DND-41 (cell line): ENCODE results near the gene HDAC4.

ENCODE experiments used
- ATAC-seq: fragments of 200-7000 bp; cut with Tn5 transposase; 3 replicates; pipeline ENCODE4 v1.9.1; 2021; ENCODE audit warnings: low read depth; ENCODE audit not compliant: insufficient read depth
- DNase-seq: peaks from one replicate; pipeline ENCODE4 v3.0.0-alpha.2; 2020
- H2AFZ ChIP-seq: 2 replicates; pipeline ENCODE4 v1.6.0; 2012; ENCODE audit warnings: low read depth, low read length
- H3K27ac ChIP-seq: 2 replicates; pipeline ENCODE4 v1.5.1; 2012; ENCODE audit warnings: low read length, inconsistent platforms
- H3K27me3 ChIP-seq: fragments of 200-600 bp; sonication (generic); 2 replicates; pipeline ENCODE4 v1.6.0; 2012; ENCODE audit warnings: low read length, mild to moderate bottlenecking, inconsistent platforms; ENCODE audit not compliant: insufficient read depth, poor library complexity
- H3K36me3 ChIP-seq: 2 replicates; pipeline ENCODE4 v1.5.1; 2012; ENCODE audit warnings: low read length, inconsistent platforms; ENCODE audit not compliant: insufficient read depth
- H3K4me1 ChIP-seq: 2 replicates; pipeline ENCODE4 v1.5.1; 2012; ENCODE audit warnings: mild to moderate bottlenecking, low read length; ENCODE audit not compliant: insufficient read depth
- H3K4me2 ChIP-seq: 2 replicates; pipeline ENCODE4 v1.6.0; 2012; ENCODE audit warnings: mild to moderate bottlenecking, moderate library complexity, low read length, inconsistent platforms; ENCODE audit not compliant: insufficient read depth
- H3K4me3 ChIP-seq, 2 experiments: fragments of 200-600 bp in 1 of 2; shearing (Covaris generic) in 1 of 2; 2 replicates each; pipeline ENCODE4 v1.5.1; 2012 to 2016; ENCODE audit warnings: inconsistent platforms in 2 of 2, low read length in 2 of 2, mild to moderate bottlenecking in 2 of 2, low read depth in 1 of 2, moderate library complexity in 1 of 2
- H3K79me2 ChIP-seq: 2 replicates; pipeline ENCODE4 v1.6.0; 2012; ENCODE audit warnings: low read length, inconsistent platforms; ENCODE audit not compliant: insufficient read depth
- H3K9ac ChIP-seq: 2 replicates; pipeline ENCODE4 v1.6.0; 2012; ENCODE audit warnings: low read depth, mild to moderate bottlenecking, inconsistent platforms, low read length, moderate library complexity
- H3K9me3 ChIP-seq: 2 replicates; pipeline ENCODE4 v1.5.1; 2012; ENCODE audit warnings: low read length, moderate library complexity, mild to moderate bottlenecking, inconsistent platforms; ENCODE audit not compliant: insufficient read depth, severe bottlenecking
- H4K20me1 ChIP-seq: 2 replicates; pipeline ENCODE4 v1.6.0; 2012; ENCODE audit warnings: low read length; ENCODE audit not compliant: insufficient read depth
- CTCF ChIP-seq: IDR thresholded peaks from 2 replicates; pipeline ENCODE4 v1.5.1; 2012; ENCODE audit warnings: borderline replicate concordance, low read length, moderate library complexity, mild to moderate bottlenecking; ENCODE audit not compliant: poor library complexity, severe bottlenecking; ENCODE audit errors: extremely low read depth
- EZH2 ChIP-seq: IDR thresholded peaks from 3 replicates; pipeline ENCODE4 v1.6.1; 2012; ENCODE audit warnings: borderline replicate concordance, low read depth, mild to moderate bottlenecking, moderate library complexity, low read length, inconsistent platforms; ENCODE audit not compliant: severe bottlenecking

The HDAC4 gene

DNA sequence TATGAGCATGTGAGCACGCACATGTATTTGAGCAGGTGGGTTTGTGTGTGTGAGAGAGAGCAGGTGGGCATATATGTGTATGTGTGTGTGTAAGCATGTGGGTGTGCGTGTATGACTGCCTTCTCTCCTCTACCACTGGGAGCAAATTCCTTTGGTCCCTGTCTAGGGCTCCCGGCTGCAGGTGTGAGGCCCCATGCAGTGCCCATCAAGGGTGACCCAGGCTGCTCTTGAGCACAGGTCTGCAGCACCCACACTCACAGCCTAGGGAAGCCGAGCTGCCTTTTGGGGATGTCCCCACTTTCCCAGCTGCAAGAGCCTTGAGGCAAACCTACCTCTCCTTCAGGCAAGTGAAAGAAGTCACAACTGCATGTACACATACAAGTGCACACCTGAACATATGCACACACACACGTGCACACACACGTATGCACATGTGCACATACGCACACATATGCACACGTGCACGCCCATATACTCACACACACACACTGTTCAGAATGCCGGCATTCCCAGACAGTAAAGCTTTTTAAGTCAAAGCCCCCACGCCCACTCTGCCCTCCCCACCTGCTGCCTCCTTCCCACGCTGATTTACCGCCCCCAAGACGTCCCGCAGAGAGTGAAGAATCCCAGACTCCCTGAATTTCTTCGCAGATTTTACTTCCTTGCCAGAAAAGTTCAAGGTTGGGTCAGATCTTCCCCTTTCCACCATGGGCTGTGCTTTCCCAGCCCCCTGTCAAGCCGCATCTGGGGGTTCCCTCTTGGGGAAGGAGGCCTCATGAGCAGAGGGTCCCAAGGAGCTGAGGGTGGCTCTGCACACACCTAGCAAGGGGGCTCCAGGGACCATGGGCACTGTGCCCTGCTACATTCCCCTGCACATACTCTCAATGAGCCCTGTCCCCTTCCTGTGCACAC, 382.3 kb downstream of the HDAC4 start:
- Histone ChIP-seq H3K4me1 (no peaks in the 10 kb centered on the region), H3K27me3 (peaks cover 25% of the 10 kb centered on the region), H4K20me1 (no peaks in the 10 kb centered on the region), H3K9me3 (no peaks in the 10 kb centered on the region), H3K4me3 (no peak overlapping the region), H3K9ac (no peak overlapping the region), H3K27ac (no peak overlapping the region), H3K79me2 (no peaks in the 10 kb centered on the region), H3K36me3 (no peaks in the 10 kb centered on the region), H3K4me2 (no peak overlapping the region), H2AFZ (no peak overlapping the region)
- no peak for ATAC-seq
- TF ChIP-seq CTCF, result no peak
- TF ChIP-seq EZH2, result no peak
- no peak for DNase-seq

DNA sequence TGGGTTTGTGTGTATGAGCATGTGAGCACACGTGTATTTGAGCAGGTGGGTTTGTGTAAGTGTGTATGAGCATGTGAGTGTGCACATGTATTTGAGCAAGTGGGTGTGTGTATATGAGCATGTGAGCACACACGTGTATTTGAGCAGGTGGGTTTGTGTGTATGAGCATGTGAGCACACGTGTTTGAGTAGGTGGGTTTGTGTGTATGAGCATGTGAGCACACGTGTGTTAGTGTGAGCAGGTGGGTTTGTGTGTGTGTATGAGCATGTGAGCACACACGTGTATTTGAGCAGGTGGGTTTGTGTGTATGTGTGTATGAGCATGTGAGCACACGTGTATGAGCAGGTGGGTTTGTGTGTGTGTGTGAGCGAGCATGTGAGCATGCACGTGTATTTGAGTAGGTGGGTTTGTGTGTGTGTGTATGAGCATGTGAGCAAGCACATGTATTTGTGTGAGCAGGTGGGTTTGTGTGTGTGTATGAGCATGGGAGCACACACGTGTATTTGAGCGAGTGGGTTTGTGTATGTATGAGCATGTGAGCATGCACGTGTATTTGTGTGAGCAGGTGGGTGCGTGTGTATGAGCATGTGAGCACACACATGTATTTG, 383.2 kb downstream of the HDAC4 start:
- H3K9ac ChIP-seq, result no peak overlapping the region
- no peak overlapping the region for H3K4me3 ChIP-seq
- 0 out of 2 replicates have a peak, but pooled peaks cover under 1% of the 10 kb centered on the region for H4K20me1 ChIP-seq
- H3K79me2 ChIP-seq, result no peaks in the 10 kb centered on the region
- no peak overlapping the region for H3K27ac ChIP-seq
- peaks cover 20% of the 10 kb centered on the region for H3K27me3 ChIP-seq
- no peaks in the 10 kb centered on the region for H3K4me1 ChIP-seq
- ATAC-seq, result no peak
- TF ChIP-seq CTCF, result no peak
- TF ChIP-seq EZH2, result no peak
- no peaks in the 10 kb centered on the region for H3K36me3 ChIP-seq
- H3K9me3 ChIP-seq, result no peaks in the 10 kb centered on the region
- H2AFZ ChIP-seq, result no peak overlapping the region
- H3K4me2 ChIP-seq, result no peak overlapping the region
- no peak for DNase-seq

GRCh38 chr2:239015901-239016675, 384.7 kb downstream of the HDAC4 start:
- H3K4me1 ChIP-seq, result no peaks in the 10 kb centered on the region
- H3K79me2 ChIP-seq, result no peaks in the 10 kb centered on the region
- TF ChIP-seq CTCF (no peak), EZH2 (no peak)
- DNase-seq (no peak), ATAC-seq (no peak)
- H3K4me2 ChIP-seq, result no peak overlapping the region
- peaks cover 10% of the 10 kb centered on the region for H3K27me3 ChIP-seq
- no peaks in the 10 kb centered on the region for H3K36me3 ChIP-seq
- no peak overlapping the region for H2AFZ ChIP-seq
- 0 out of 2 replicates have a peak, but pooled peaks cover 5% of the 10 kb centered on the region for H4K20me1 ChIP-seq
- no peak overlapping the region for H3K4me3 ChIP-seq
- no peaks in the 10 kb centered on the region for H3K9me3 ChIP-seq
- H3K27ac ChIP-seq, result no peak overlapping the region
- no peak overlapping the region for H3K9ac ChIP-seq
